ENCODE measurements around the gene KLHL30.
"Not testable (repeated sequence)": the region's sequence is repeated elsewhere in the genome, so short reads cannot be mapped to it uniquely, and the experiment has no call there.

Gene KLHL30

GRCh38 chr2:238160206-238161129 lies 22.0 kb downstream of the KLHL30 start:
- no peak for DNase-seq (ENCODE audit: low read depth in 2 of 2)

GRCh38 chr2:238161291-238162051 lies 23.0 kb downstream of the KLHL30 start:
- DNase-seq (ENCODE audit: low read depth in 2 of 2) = no peak

DNA sequence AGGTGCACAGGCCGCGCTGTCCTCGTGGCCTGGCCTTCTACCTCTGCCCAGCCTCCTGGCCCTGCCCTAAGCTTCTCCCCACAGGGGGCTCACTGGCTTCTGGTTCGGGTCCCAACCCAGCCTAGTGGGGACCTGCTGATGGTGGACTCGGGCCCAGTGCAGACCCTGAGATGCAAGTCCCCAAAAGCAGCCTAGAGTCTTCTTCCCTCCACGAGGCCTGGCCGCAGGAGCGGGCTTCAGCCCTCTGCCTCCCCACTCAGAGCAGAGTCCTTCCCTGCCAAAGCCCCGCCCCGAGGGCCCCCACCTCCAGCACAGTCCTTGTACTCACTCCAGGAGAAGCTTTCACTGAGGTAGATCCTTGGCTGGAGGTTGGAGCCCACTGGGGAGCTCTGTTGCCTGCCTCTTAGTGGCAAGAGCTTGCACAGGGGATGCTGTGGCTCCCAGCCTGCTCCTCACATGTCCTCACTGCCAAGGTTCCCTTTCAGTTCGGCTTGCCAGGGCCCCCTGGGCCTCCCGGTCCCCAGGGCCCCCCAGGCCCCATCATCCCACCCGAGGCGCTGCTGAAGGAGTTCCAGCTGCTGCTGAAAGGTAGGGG lies 23.9 kb downstream of the KLHL30 start:
- DNase-seq (ENCODE audit: low read depth in 2 of 2) = no peak

DNA sequence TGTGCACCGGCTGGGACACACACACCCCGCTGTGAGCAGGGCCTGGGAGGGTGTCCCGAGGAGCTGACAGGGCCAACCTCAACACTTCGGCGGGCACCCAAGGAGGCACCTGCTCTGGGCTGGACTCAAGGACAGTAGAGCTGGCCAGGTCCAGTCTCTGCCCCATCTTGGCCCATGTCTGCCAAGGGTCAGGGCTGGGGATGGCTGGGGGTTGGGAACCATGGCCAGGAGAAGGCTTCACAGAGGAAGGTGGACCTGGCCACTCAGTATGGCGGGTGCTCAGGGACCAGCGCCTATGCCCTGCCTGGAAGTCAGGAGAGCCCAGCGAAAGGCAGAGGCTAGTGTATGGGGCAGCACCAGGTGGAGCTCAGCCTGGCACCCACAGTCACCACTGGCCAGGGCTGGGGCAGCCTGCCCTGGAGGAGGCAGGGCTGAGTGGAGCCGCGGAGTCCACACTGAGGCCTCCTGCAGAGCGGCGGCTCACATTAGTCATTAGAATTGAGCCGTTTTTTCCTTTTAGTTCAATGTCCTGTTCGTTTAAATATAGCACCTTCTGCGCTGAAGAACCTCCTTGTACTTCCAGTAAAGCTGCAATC lies 24.5 kb downstream of the KLHL30 start:
- no peak for DNase-seq (ENCODE audit: low read depth in 2 of 2)

- DNase-seq (ENCODE audit: low read depth in 2 of 2) = no peak
Observed at GRCh38 chr2:238163481-238164198, 25.2 kb downstream of the KLHL30 start.

- DNase-seq (ENCODE audit: low read depth in 2 of 2) = no peak
Observed at GRCh38 chr2:238164906-238165287, 26.4 kb downstream of the KLHL30 start.

DNA sequence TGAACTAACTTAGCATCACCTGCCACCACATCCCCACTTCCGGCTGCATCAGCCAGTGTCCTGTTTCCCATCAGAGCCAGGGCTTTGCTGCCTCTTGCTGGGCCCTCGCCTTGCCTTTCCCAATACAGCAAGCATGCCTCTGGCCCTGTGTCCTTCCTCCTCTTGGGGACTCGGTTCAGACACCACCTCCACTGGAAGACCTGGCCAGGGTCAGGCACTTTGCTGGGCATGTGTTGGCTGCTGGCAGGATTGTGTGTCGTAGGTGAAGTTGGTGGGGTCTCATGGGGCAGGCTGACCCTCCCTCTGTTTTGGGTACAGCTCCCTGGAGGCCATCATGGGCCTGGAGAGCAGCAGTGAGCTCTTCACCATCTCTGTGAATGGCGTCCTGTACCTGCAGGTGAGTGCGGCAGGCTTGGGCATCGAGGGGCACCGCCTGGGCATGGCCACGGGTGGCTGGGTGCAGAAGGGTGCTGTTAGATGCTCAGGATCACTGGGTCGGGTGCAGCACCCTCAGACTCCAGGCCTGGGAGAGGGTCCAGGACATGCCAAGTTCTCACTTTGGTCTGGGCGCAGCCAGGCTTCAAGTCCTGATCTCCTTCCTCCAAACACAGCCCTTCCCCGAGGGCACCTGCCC lies 26.9 kb downstream of the KLHL30 start:
- DNase-seq (ENCODE audit: low read depth in 2 of 2) = no peak

DNA sequence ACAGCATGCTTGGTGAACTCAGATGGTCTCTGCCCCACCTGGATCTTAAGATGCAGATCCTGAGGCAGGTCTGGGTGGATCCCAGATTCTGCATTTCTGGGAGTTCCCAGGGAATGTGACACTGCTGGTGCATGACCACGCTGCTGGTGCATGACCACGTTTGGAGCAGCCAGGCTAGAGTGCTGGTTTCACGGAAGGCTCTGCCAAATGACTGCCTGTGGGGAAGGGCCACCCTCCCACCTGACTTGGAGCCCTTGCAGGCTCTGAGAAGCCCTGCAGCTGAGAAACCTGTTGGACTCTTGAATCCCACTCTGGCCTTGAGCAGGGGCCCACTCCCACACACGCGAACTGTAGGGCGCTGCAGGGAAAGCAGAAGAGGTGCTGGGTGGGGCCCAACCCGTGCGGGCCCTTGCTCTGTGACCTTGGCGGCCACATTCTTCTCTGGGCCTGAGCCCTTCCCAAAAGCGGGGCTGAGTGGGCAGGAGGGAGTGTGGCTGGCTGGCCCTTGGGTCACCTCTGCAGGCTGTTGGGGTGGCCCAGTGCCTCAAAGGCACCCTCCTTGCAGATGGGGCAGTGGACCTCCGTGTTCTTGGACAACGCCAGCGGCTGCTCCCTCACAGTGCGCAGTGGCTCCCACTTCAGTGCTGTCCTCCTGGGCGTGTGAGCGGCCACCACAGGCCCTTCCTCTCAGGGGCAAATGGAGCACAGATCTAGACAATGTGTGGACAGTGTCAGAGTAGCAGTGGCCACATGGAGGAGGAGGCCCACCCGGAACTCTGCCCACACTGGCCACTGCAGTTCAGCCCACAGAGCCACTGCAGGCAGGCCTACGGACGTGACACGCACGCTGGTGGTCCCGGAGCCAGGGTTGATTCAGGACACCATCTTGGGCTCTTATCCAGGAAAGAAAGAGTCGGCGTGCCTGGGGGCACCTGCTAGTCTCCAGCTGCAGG lies 28.2 kb downstream of the KLHL30 start:
- no peak for DNase-seq (ENCODE audit: low read depth in 2 of 2)

DNA sequence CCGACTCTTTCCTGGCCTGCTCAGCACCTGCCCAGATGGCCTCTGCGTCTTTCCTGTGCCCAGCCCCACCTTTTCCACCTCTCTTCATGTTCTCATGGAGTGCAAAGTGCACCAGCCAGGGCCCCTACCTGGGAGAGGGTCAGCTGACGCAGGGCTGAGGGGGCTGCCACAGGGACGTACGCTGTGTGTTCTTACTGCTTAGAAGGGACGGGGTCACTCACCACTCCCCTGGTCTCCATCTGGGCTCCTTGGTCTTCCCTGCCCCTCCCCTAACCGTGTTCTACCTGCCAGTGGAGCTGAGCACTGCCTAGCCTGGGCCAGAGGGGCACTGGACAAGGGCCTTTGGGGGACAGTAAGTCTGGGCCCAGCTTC lies 28.9 kb downstream of the KLHL30 start:
- no peak for DNase-seq (ENCODE audit: low read depth in 2 of 2)

DNA sequence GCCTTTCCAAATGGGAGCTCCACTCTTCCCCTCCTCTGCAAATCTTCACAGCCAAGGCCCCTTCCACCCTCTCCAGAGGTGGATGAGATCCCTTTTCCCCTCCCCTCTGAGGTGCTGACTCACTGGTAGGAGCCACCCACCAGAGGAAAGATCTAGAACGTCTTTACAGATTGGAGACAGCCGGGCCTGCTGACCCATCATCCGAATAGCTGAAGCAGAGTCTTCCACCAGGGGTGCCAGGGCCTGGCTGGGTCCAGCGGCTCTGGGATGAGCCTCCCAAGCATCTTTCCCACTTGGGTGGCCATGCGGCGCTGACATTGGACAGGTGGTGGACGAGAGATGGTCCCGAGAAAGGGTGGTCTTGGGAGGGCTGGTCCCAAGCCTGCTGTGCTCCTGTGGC lies 29.3 kb downstream of the KLHL30 start:
- no peak for DNase-seq (ENCODE audit: low read depth in 2 of 2)

GRCh38 chr2:238168196-238169047 lies 30.0 kb downstream of the KLHL30 start:
- no peak for DNase-seq (ENCODE audit: low read depth in 2 of 2)

- DNase-seq (ENCODE audit: low read depth in 2 of 2) = no peak
Observed at GRCh38 chr2:238169048-238169707, 30.7 kb downstream of the KLHL30 start.

DNA sequence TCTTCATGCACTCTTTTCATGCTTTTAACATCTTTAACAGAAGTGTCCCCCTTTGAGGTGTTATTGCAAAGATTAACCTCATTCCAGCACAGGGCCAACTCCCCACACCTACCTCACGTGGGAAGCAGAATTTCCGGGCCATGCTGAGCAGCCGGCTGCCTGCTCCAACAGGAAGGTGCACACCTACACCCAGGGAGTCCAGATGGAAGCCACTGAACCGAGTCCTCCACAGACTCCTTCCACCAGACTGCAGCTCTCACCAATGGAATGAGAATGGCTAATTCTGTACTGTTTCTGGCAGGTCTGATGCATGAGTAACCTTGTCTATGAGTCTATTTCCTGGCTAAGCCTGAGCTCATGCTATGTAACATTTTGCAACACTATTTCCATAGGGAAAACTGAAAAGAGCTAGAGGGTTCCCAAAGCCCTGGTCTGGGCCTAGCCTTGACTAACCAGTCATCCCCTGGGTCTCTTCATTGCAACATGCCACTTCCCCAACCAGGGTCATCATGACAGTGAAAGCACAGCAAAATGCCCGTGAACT lies 31.3 kb downstream of the KLHL30 start:
- no peak for DNase-seq (ENCODE audit: low read depth in 2 of 2)

DNA sequence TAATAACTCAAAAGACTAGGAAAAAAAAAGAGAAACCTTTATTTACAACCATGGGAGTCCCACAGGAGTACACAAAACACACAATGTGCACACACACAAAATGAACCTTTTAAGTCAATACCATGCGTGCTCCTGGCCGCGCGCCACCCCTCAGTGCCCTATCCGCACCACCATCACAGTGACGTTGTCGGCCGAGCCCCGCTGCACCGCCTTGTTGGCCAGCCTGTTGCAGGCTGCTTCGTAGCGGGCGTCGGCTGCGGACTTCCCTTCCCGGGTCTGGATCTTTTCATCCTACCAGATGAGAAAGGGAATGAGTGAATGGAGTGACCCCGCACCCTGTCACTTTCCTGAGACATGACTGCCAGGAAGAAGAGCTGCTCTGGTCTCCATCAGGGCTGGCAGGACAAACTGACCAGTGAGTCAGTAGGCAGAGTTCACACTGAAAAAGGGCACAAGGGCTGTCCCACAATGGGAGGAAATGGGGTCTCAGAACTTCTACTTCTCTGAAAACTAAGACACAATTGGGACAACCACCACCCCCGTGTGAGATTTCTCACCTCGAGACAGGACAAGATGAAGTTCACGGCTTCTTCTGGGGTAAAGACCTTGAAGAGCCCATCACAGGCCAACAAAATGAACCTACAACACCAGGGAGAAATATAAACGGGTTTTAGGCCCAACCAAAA lies 32.1 kb downstream of the KLHL30 start:
- DNase-seq (ENCODE audit: low read depth in 2 of 2) = no peak

DNA sequence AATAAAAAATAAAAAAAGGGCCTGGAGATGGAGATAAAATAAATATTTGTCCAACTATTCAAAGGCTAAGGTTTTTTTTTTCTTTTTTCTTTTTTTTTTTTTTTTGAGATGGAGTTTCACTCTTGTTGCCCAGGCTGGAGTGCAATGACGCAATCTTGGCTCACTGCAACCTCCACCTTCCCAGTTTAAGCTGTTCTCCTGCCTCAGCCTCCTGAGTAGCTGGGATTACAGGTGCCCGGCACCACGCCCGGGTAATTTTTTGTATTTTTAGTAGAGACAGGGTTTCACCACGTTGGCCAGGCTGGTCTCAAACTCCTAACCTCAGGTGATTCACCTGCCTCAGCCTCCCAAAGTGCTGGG lies 32.6 kb downstream of the KLHL30 start:
- DNase-seq (ENCODE audit: low read depth in 2 of 2) = not testable (repeated sequence)

GRCh38 chr2:238171575-238172187 lies 33.2 kb downstream of the KLHL30 start:
- no peak for DNase-seq (ENCODE audit: low read depth in 2 of 2)

- no peak for DNase-seq (ENCODE audit: low read depth in 2 of 2)
Observed at GRCh38 chr2:238172439-238172838, 34.0 kb downstream of the KLHL30 start.
